ENCODE results near the gene ACAA2. TPM values are rescaled to one million over a fixed set of nuclear protein-coding genes. Genes with fewer than 3 reads are reported as not detected.

The ACAA2 gene
- total RNA-seq, 1 donor = 11.5 TPM

GRCh38 chr18:49769047-49769728 lies 44.1 kb downstream of the ACAA2 start:
- Histone ChIP-seq H3K4me1 (ENCODE audit: insufficient read depth, low read length) (no peaks in the 10 kb centered on the region), H3K4me3 (ENCODE audit: low read length) (no peak overlapping the region), H3K27me3 (ENCODE audit: insufficient read depth, low read length) (no peaks in the 10 kb centered on the region), H3K9me3 (ENCODE audit: low read depth, low read length) (no peaks in the 10 kb centered on the region)

GRCh38 chr18:49768051-49768391 lies 45.3 kb downstream of the ACAA2 start:
- H3K9me3 ChIP-seq (ENCODE audit: low read depth, low read length) = no peaks in the 10 kb centered on the region

GRCh38 chr18:49767111-49768050 lies 46.0 kb downstream of the ACAA2 start:
- H3K27me3 ChIP-seq (ENCODE audit: insufficient read depth, low read length) = no peaks in the 10 kb centered on the region
- no peaks in the 10 kb centered on the region for H3K9me3 ChIP-seq (ENCODE audit: low read depth, low read length)
- H3K4me3 ChIP-seq (ENCODE audit: low read length) = no peak overlapping the region
- no peaks in the 10 kb centered on the region for H3K4me1 ChIP-seq (ENCODE audit: insufficient read depth, low read length)

More at GRCh38 chr18:49768051-49768391, 45.3 kb downstream of the ACAA2 start:
- no peaks in the 10 kb centered on the region for H3K27me3 ChIP-seq (ENCODE audit: insufficient read depth, low read length)
- H3K4me3 ChIP-seq (ENCODE audit: low read length) = no peak overlapping the region
- no peaks in the 10 kb centered on the region for H3K4me1 ChIP-seq (ENCODE audit: insufficient read depth, low read length)

GRCh38 chr18:49766646-49767045 lies 46.7 kb downstream of the ACAA2 start:
- Histone ChIP-seq H3K27me3 (ENCODE audit: insufficient read depth, low read length) (no peaks in the 10 kb centered on the region), H3K4me1 (ENCODE audit: insufficient read depth, low read length) (no peaks in the 10 kb centered on the region), H3K9me3 (ENCODE audit: low read depth, low read length) (no peaks in the 10 kb centered on the region), H3K4me3 (ENCODE audit: low read length) (no peak overlapping the region)

- H3K4me1 ChIP-seq (ENCODE audit: insufficient read depth, low read length) = no peaks in the 10 kb centered on the region
- H3K9me3 ChIP-seq (ENCODE audit: low read depth, low read length) = no peaks in the 10 kb centered on the region
- H3K27me3 ChIP-seq (ENCODE audit: insufficient read depth, low read length) = no peaks in the 10 kb centered on the region
- no peak overlapping the region for H3K4me3 ChIP-seq (ENCODE audit: low read length)
Observed at GRCh38 chr18:49764032-49764431, 49.3 kb downstream of the ACAA2 start.

- Histone ChIP-seq H3K27me3 (ENCODE audit: insufficient read depth, low read length) (no peaks in the 10 kb centered on the region), H3K4me1 (ENCODE audit: insufficient read depth, low read length) (no peaks in the 10 kb centered on the region), H3K9me3 (ENCODE audit: low read depth, low read length) (no peaks in the 10 kb centered on the region), H3K4me3 (ENCODE audit: low read length) (no peak overlapping the region)
Observed at GRCh38 chr18:49763590-49763989, 49.7 kb downstream of the ACAA2 start.

GRCh38 chr18:49762191-49763077 lies 50.9 kb downstream of the ACAA2 start:
- no peaks in the 10 kb centered on the region for H3K27me3 ChIP-seq (ENCODE audit: insufficient read depth, low read length)
- H3K9me3 ChIP-seq (ENCODE audit: low read depth, low read length) = no peaks in the 10 kb centered on the region
- no peaks in the 10 kb centered on the region for H3K4me1 ChIP-seq (ENCODE audit: insufficient read depth, low read length)
- no peak overlapping the region for H3K4me3 ChIP-seq (ENCODE audit: low read length)

GRCh38 chr18:49761771-49762170 lies 51.6 kb downstream of the ACAA2 start:
- no peak overlapping the region for H3K4me3 ChIP-seq (ENCODE audit: low read length)
- H3K4me1 ChIP-seq (ENCODE audit: insufficient read depth, low read length) = no peaks in the 10 kb centered on the region
- no peaks in the 10 kb centered on the region for H3K27me3 ChIP-seq (ENCODE audit: insufficient read depth, low read length)
- no peaks in the 10 kb centered on the region for H3K9me3 ChIP-seq (ENCODE audit: low read depth, low read length)

- no peaks in the 10 kb centered on the region for H3K4me1 ChIP-seq (ENCODE audit: insufficient read depth, low read length)
- no peaks in the 10 kb centered on the region for H3K9me3 ChIP-seq (ENCODE audit: low read depth, low read length)
- H3K27me3 ChIP-seq (ENCODE audit: insufficient read depth, low read length) = no peaks in the 10 kb centered on the region
- no peak overlapping the region for H3K4me3 ChIP-seq (ENCODE audit: low read length)
Observed at GRCh38 chr18:49758263-49758610, 55.1 kb downstream of the ACAA2 start.

GRCh38 chr18:49757513-49758262 lies 55.6 kb downstream of the ACAA2 start:
- no peaks in the 10 kb centered on the region for H3K4me1 ChIP-seq (ENCODE audit: insufficient read depth, low read length)
- no peaks in the 10 kb centered on the region for H3K9me3 ChIP-seq (ENCODE audit: low read depth, low read length)
- H3K4me3 ChIP-seq (ENCODE audit: low read length) = no peak overlapping the region
- H3K27me3 ChIP-seq (ENCODE audit: insufficient read depth, low read length) = peaks cover 5% of the 10 kb centered on the region

GRCh38 chr18:49756671-49757362 lies 56.5 kb downstream of the ACAA2 start:
- Histone ChIP-seq H3K9me3 (ENCODE audit: low read depth, low read length) (no peaks in the 10 kb centered on the region), H3K27me3 (ENCODE audit: insufficient read depth, low read length) (peaks cover 5% of the 10 kb centered on the region), H3K4me1 (ENCODE audit: insufficient read depth, low read length) (peaks cover 6% of the 10 kb centered on the region), H3K4me3 (ENCODE audit: low read length) (no peak overlapping the region)

- Histone ChIP-seq H3K27me3 (ENCODE audit: insufficient read depth, low read length) (peaks cover 5% of the 10 kb centered on the region), H3K4me1 (ENCODE audit: insufficient read depth, low read length) (peaks cover 10% of the 10 kb centered on the region), H3K9me3 (ENCODE audit: low read depth, low read length) (no peaks in the 10 kb centered on the region), H3K4me3 (ENCODE audit: low read length) (no peak overlapping the region)
Observed at GRCh38 chr18:49756135-49756534, 57.2 kb downstream of the ACAA2 start.

- H3K9me3 ChIP-seq (ENCODE audit: low read depth, low read length) = no peaks in the 10 kb centered on the region
- H3K4me1 ChIP-seq (ENCODE audit: insufficient read depth, low read length) = peaks cover 10% of the 10 kb centered on the region
- H3K4me3 ChIP-seq (ENCODE audit: low read length) = no peak overlapping the region
Observed at GRCh38 chr18:49755489-49755888, 57.8 kb downstream of the ACAA2 start.

GRCh38 chr18:49754866-49755265 lies 58.5 kb downstream of the ACAA2 start:
- Histone ChIP-seq H3K4me3 (ENCODE audit: low read length) (no peak overlapping the region), H3K27me3 (ENCODE audit: insufficient read depth, low read length) (peaks cover 5% of the 10 kb centered on the region), H3K9me3 (ENCODE audit: low read depth, low read length) (no peaks in the 10 kb centered on the region), H3K4me1 (ENCODE audit: insufficient read depth, low read length) (peaks cover 10% of the 10 kb centered on the region)

More at GRCh38 chr18:49755489-49755888, 57.8 kb downstream of the ACAA2 start:
- peaks cover 5% of the 10 kb centered on the region for H3K27me3 ChIP-seq (ENCODE audit: insufficient read depth, low read length)

Data from mononuclear cell (primary cell).